SK-N-SH treated with all-trans-retinoic acid at 6 μM for 48 hours (cell line): ENCODE measurements around the gene SLC6A18.

ENCODE experiments used
- ARNTL ChIP-seq: fragments of 450-650 bp; formaldehyde crosslinking; IDR thresholded peaks from 2 replicates; pipeline ENCODE4 v1.5.0; 2020; ENCODE audit warnings: low read depth, mild to moderate bottlenecking, moderate library complexity, borderline replicate concordance
- BACH2 ChIP-seq: fragments of 250-450 bp; sonication (Bioruptor Pico); IDR thresholded peaks from 2 replicates; pipeline ENCODE4 v1.9.0; 2021; ENCODE audit warnings: mild to moderate bottlenecking, borderline replicate concordance
- CSDC2 ChIP-seq: fragments of 250-450 bp; sonication (Bioruptor Pico); IDR thresholded peaks from 2 replicates; pipeline ENCODE4 v1.5.0; 2020; ENCODE audit warnings: mild to moderate bottlenecking, moderate library complexity
- GLIS3 ChIP-seq: fragments of 250-450 bp; sonication (Bioruptor Pico); IDR thresholded peaks from 2 replicates; pipeline ENCODE4 v1.5.0; 2020; ENCODE audit warnings: mild to moderate bottlenecking, moderate library complexity
- ISL1 ChIP-seq: fragments of 250-450 bp; sonication (Bioruptor Pico); IDR thresholded peaks from 2 replicates; pipeline ENCODE4 v2.1.2; 2022; ENCODE audit warnings: mild to moderate bottlenecking, moderate library complexity
- RARB ChIP-seq: fragments of 250-450 bp; sonication (Bioruptor Pico); IDR thresholded peaks from 2 replicates; pipeline ENCODE4 v1.8.0; 2021; ENCODE audit warnings: mild to moderate bottlenecking, moderate library complexity
- TOX ChIP-seq: fragments of 250-450 bp; sonication (Bioruptor Pico); IDR thresholded peaks from 2 replicates; pipeline ENCODE4 v1.8.0; 2021; ENCODE audit warnings: mild to moderate bottlenecking, moderate library complexity, borderline replicate concordance
- ZFP3 ChIP-seq: fragments of 250-450 bp; sonication (Bioruptor Pico); IDR thresholded peaks from 2 replicates; pipeline ENCODE4 v1.5.0; 2020; ENCODE audit warnings: mild to moderate bottlenecking, moderate library complexity
- ZFP30 ChIP-seq: fragments of 450-650 bp; formaldehyde crosslinking; IDR thresholded peaks from 2 replicates; pipeline ENCODE4 v1.5.0; 2022; ENCODE audit warnings: mild to moderate bottlenecking, moderate library complexity
- TF ChIP-seq, protein P1 (sequence below): fragments of 250-450 bp; sonication (Bioruptor Pico); IDR thresholded peaks from 2 replicates; pipeline ENCODE4 v1.8.0; 2021; ENCODE audit warnings: low read depth, mild to moderate bottlenecking, moderate library complexity, borderline replicate concordance
- TF ChIP-seq, protein P2 (sequence below): fragments of 250-450 bp; sonication (Bioruptor Pico); IDR thresholded peaks from 2 replicates; pipeline ENCODE4 v1.5.1; 2020; ENCODE audit warnings: low read depth, mild to moderate bottlenecking, moderate library complexity
- TF ChIP-seq, protein P3 (sequence below): fragments of 250-450 bp; sonication (Bioruptor Pico); IDR thresholded peaks from 2 replicates; pipeline ENCODE4 v1.8.0; 2020; ENCODE audit warnings: mild to moderate bottlenecking, moderate library complexity, borderline replicate concordance

DNA sequence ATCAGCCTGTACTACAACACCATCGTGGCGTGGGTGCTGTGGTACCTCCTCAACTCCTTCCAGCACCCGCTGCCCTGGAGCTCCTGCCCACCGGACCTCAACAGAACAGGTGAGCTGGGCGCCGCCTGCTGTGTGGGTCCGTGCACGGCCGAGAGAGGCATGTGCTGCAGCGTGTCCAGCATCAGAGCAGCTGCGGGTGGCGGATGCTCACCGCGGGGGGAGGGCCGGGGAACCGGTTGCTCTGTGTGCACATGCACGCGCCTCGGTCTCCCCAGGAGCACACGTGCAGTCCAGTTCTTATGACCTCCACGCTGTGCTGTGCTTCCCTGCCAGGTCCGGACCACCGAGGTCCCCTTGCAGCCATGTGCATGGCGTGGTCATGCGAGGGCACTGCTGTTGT is 7.6 kb downstream of the SLC6A18 start:
- TF ChIP-seq ZFP3 (no peak), ARNTL (CRISPR knock-in tag) (no peak), TOX (no peak), GLIS3 (no peak), RARB (CRISPR knock-in tag) (no peak), CSDC2 (CRISPR knock-in tag) (no peak), ZFP30 (CRISPR knock-in tag) (no peak), BACH2 (CRISPR knock-in tag) (no peak), ISL1 (CRISPR knock-in tag) (no peak)
- TF ChIP-seq, protein P1, sequence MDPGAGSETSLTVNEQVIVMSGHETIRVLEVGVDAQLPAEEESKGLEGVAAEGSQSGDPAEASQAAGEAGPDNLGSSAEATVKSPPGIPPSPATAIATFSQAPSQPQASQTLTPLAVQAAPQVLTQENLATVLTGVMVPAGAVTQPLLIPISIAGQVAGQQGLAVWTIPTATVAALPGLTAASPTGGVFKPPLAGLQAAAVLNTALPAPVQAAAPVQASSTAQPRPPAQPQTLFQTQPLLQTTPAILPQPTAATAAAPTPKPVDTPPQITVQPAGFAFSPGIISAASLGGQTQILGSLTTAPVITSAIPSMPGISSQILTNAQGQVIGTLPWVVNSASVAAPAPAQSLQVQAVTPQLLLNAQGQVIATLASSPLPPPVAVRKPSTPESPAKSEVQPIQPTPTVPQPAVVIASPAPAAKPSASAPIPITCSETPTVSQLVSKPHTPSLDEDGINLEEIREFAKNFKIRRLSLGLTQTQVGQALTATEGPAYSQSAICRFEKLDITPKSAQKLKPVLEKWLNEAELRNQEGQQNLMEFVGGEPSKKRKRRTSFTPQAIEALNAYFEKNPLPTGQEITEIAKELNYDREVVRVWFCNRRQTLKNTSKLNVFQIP (CRISPR knock-in tag), result no peak
- TF ChIP-seq, protein P2, sequence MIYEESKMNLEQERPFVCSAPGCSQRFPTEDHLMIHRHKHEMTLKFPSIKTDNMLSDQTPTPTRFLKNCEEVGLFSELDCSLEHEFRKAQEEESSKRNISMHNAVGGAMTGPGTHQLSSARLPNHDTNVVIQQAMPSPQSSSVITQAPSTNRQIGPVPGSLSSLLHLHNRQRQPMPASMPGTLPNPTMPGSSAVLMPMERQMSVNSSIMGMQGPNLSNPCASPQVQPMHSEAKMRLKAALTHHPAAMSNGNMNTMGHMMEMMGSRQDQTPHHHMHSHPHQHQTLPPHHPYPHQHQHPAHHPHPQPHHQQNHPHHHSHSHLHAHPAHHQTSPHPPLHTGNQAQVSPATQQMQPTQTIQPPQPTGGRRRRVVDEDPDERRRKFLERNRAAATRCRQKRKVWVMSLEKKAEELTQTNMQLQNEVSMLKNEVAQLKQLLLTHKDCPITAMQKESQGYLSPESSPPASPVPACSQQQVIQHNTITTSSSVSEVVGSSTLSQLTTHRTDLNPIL (CRISPR knock-in tag), result no peak
- TF ChIP-seq, protein P3, sequence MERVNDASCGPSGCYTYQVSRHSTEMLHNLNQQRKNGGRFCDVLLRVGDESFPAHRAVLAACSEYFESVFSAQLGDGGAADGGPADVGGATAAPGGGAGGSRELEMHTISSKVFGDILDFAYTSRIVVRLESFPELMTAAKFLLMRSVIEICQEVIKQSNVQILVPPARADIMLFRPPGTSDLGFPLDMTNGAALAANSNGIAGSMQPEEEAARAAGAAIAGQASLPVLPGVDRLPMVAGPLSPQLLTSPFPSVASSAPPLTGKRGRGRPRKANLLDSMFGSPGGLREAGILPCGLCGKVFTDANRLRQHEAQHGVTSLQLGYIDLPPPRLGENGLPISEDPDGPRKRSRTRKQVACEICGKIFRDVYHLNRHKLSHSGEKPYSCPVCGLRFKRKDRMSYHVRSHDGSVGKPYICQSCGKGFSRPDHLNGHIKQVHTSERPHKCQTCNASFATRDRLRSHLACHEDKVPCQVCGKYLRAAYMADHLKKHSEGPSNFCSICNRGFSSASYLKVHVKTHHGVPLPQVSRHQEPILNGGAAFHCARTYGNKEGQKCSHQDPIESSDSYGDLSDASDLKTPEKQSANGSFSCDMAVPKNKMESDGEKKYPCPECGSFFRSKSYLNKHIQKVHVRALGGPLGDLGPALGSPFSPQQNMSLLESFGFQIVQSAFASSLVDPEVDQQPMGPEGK, result no peak
